Ramos (cell line): ENCODE measurements around the gene P2RX4.
"Not testable (repeated sequence)": the region's sequence is repeated elsewhere in the genome, so short reads cannot be mapped to it uniquely, and the experiment has no call there.

Source experiments
- in situ Hi-C: fragments of 300-500 bp; cut with MboI; formaldehyde crosslinking; loops from one replicate; pipeline ENCODE4 v1.14.3; 2022; ENCODE audit warnings: low sequenced_read_pairs; ENCODE audit not compliant: unreplicated experiment

The P2RX4 gene

GRCh38 chr12:121187501-121187900, 22.4 kb upstream of the P2RX4 start:
- in situ Hi-C loops = no loop called here

GRCh38 chr12:121188227-121188626, 21.7 kb upstream of the P2RX4 start:
- in situ Hi-C loops = no loop called here

GRCh38 chr12:121189131-121189530, 20.8 kb upstream of the P2RX4 start:
- in situ Hi-C loops = no loop called here

GRCh38 chr12:121189619-121190155, 20.2 kb upstream of the P2RX4 start:
- in situ Hi-C loops = no loop called here

GRCh38 chr12:121190523-121191031, 19.4 kb upstream of the P2RX4 start:
- in situ Hi-C loops = no loop called here

GRCh38 chr12:121191151-121191550, 18.8 kb upstream of the P2RX4 start:
- in situ Hi-C loops = no loop called here

- in situ Hi-C loops = no loop called here
Measured at GRCh38 chr12:121196902-121197301, 13.0 kb upstream of the P2RX4 start.

- in situ Hi-C loops = no loop called here
Measured at GRCh38 chr12:121198949-121199348, 11.0 kb upstream of the P2RX4 start.

GRCh38 chr12:121201140-121201539, 8.8 kb upstream of the P2RX4 start:
- in situ Hi-C loops = not testable (repeated sequence)

GRCh38 chr12:121202407-121203355, 7.2 kb upstream of the P2RX4 start:
- in situ Hi-C loops = no loop called here

- in situ Hi-C loops = no loop called here
Measured at GRCh38 chr12:121203482-121203881, 6.4 kb upstream of the P2RX4 start.

GRCh38 chr12:121205491-121205890, 4.4 kb upstream of the P2RX4 start:
- in situ Hi-C loops = no loop called here

- in situ Hi-C loops = not testable (repeated sequence)
Measured at GRCh38 chr12:121208571-121208970, 1.4 kb upstream of the P2RX4 start.

GRCh38 chr12:121209221-121209620, 708 bp upstream of the P2RX4 start:
- in situ Hi-C loops = no loop called here

- in situ Hi-C loops = no loop called here
Measured at GRCh38 chr12:121212875-121213274, 2.9 kb downstream of the P2RX4 start.

GRCh38 chr12:121214166-121214777, 4.3 kb downstream of the P2RX4 start:
- in situ Hi-C loops = no loop called here

- in situ Hi-C loops = no loop called here
Measured at GRCh38 chr12:121214855-121215745, 5.2 kb downstream of the P2RX4 start.

GRCh38 chr12:121216102-121216501, 6.2 kb downstream of the P2RX4 start:
- in situ Hi-C loops = no loop called here

GRCh38 chr12:121217063-121217462, 7.1 kb downstream of the P2RX4 start:
- in situ Hi-C loops = no loop called here

GRCh38 chr12:121217761-121218160, 7.8 kb downstream of the P2RX4 start:
- in situ Hi-C loops = no loop called here
